GM19324 (cell line): ENCODE results near the gene USP30.

Experiments
- ATAC-seq: cut with Tn5 transposase; IDR thresholded peaks from one replicate; pipeline ENCODE4 v1.9.1; 2021; ENCODE audit warnings: mild to moderate bottlenecking, moderate library complexity; ENCODE audit not compliant: unreplicated experiment, low FRiP score

USP30 gene

GRCh38 chr12:109121346-109121880, 69.0 kb downstream of the USP30 start:
- no peak for ATAC-seq

GRCh38 chr12:109124878-109125648, 72.7 kb downstream of the USP30 start:
- ATAC-seq: no peak

GRCh38 chr12:109125791-109126190, 73.4 kb downstream of the USP30 start:
- ATAC-seq: no peak

DNA sequence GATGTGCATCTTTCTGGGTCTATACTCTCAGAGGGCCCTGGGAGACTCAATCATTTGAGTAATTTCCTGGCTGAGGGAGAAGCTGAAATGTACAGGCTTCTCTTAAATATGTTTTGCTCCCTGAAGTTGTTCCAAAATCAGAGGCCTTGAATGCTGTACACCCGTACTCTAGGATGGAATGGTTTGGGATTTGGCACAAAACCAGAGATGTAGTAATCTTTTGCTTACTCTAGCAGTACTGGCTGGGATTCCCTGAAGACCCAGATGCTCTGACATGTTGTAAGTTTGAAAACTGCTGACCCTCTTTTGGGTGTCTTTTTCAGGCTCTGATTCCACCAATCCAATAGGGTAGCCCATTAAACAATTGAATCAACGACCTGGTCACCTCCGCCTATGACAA, 74.4 kb downstream of the USP30 start:
- ATAC-seq: no peak

DNA sequence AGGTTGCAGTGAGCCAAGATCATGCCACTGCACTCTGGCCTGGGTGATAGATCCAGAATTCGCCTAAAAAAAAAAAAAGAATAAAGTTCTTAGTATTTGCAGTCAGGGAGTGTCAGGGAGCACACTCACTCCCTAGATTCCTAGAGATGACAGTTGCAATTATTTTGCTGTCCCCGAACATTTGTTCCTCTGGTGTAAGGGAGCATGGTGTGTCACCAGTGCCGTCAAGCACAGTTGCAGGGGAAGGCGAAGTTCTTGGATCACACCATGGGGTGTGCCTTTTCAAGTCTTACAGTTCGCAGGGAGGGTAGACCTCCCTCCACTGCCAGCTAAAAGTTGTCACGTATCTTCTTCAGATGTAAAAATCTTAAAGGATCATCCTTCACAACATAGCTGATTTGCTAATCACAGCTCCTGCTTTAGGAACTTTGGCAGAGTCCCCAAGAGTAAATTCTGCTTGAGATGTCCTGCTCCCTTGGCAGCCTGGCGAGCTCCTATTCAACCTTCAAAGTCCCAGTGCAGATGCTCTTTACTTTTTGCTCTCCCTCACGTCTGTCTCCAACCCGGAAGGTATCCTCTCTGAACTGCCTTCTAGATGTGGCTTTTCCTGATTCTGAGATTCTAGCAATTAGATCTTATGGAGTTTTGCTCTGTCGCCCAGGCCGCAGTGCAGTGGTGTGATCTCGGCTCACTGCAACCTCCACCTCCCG, 75.3 kb downstream of the USP30 start:
- no peak for ATAC-seq

GRCh38 chr12:109130297-109131153, 78.1 kb downstream of the USP30 start:
- ATAC-seq: no peak

- ATAC-seq: no peak
These were observed 79.0 kb downstream of the USP30 start for GRCh38 chr12:109131154-109132050.

DNA sequence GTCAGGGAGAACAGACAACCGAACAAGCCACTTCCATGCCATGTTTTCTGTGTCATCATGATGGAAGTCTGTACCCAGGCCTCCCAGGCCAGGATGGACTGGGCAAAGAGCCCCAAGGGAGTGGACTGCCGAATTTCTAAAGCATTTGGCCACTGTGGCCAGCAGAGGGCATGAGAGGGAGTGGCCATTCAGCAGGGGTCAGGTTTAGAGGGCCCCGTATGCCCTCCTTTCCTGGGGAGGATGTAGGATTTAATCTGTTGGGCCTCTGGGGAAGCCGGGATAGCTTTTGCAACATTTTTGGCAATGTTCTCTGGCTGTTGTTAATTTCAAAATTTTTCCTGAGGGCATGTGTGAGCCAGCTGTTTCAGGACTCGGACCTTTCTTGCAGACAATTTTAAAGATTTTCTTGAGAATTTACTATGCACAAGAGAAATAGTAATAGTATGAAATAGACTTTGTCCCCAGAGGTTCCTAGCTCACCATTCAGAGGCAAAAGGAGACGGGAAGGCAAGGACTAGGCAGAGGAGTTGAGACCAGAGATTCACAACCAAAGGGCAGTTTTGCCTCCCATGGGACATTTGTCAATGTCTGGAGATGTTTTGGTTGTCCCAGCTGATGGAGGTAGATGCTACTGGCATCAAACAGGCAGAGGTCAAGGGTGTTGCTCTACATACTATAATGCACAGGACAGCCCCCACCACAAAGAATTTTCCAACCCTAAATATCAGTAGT, 82.0 kb downstream of the USP30 start:
- ATAC-seq: no peak

DNA sequence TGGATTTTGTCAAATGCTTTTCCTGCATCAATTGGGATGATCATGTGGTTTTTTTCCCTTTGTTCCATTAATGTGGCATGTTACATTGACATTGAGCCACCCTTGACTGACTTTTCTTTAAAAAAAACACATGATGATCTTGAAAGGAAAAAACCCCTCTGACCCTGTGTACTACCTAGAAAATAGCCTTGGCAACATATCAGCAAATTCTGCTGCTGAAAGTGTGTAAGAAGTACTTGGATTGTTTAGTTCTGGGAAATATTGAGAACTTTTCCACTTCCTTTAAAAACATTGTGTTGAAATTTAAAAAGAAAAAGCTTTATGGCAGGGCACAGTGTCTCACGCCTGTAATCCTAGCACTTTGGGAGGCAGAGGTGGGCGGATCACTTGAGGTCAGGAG, 84.7 kb downstream of the USP30 start:
- ATAC-seq: no peak
